ENCODE measurements around the gene THRB.

DNA sequence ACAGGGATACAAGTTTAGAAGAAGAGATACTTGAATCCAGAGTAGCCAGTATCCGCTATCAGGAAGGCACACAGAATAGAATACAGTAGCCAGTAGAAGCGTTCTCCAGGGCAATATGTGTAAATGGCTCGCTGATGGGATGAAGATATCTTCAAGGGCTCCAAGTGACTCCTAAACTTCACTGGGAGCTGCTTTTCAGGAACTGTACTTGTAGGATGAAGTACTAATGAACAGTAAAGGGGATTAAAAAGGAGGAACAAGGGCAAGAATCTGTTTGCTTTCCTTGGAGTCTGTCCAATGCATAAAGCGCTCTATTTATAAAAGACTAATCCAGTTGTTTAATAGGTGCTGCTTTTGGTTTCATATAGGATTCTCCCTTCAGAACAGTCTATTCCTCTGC lies 78.4 kb downstream of the THRB start:
- TF ChIP-seq, protein P1, sequence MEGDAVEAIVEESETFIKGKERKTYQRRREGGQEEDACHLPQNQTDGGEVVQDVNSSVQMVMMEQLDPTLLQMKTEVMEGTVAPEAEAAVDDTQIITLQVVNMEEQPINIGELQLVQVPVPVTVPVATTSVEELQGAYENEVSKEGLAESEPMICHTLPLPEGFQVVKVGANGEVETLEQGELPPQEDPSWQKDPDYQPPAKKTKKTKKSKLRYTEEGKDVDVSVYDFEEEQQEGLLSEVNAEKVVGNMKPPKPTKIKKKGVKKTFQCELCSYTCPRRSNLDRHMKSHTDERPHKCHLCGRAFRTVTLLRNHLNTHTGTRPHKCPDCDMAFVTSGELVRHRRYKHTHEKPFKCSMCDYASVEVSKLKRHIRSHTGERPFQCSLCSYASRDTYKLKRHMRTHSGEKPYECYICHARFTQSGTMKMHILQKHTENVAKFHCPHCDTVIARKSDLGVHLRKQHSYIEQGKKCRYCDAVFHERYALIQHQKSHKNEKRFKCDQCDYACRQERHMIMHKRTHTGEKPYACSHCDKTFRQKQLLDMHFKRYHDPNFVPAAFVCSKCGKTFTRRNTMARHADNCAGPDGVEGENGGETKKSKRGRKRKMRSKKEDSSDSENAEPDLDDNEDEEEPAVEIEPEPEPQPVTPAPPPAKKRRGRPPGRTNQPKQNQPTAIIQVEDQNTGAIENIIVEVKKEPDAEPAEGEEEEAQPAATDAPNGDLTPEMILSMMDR (IDR thresholded peaks at IDR 0.05), result no peak
- TF ChIP-seq POLR2A (IDR thresholded peaks at IDR 0.05) (no peak), POLR2AphosphoS5 (IDR thresholded peaks at IDR 0.05) (no peak), EP300 (IDR thresholded peaks at IDR 0.05) (no peak)
